ENCODE data around the gene IZUMO1. TPM values are rescaled to one million over a fixed set of nuclear protein-coding genes. Genes with fewer than 3 reads are reported as not detected.

The IZUMO1 gene
- total and polyA plus RNA-seq, 2 of the 13 experiments (the other 11 are each of a cell fraction or from before 2014, with no cell fraction given), result 0.07 to 0.22 TPM

GRCh38 chr19:48755084-48755641, 8.5 kb upstream of the IZUMO1 start, which contains the start of gene FGF21 (continued):
- TF ChIP-seq KDM1A (CRISPR knock-in tag; IDR thresholded peaks at IDR 0.05) (no peak; the same call in 1 of the 2 replicates), ZNF263 (CRISPR knock-in tag; IDR thresholded peaks at IDR 0.05) (no peak), ZNF3 (CRISPR knock-in tag; IDR thresholded peaks at IDR 0.05) (no peak), ZNF280D (CRISPR knock-in tag; IDR thresholded peaks at IDR 0.05) (no peak), ZNF746 (CRISPR knock-in tag; IDR thresholded peaks at IDR 0.05) (no peak), HMG20A (CRISPR knock-in tag; IDR thresholded peaks at IDR 0.05; ENCODE audit: borderline replicate concordance) (no peak), SKI (IDR thresholded peaks at IDR 0.05; ENCODE audit: partially characterized antibody) (no peak), NCOA2 (CRISPR knock-in tag; IDR thresholded peaks at IDR 0.05) (peak; percentile 41; the same call in 1 of the 2 replicates), CHD4 (IDR thresholded peaks at IDR 0.05; ENCODE audit: borderline replicate concordance, low read length) (no peak), REL (CRISPR knock-in tag; conservative IDR thresholded peaks at IDR 0.05) (no peak), RBM22 (optimal IDR thresholded peaks at IDR 0.05; ENCODE audit: low read length) (no peak), PHB2 (IDR thresholded peaks at IDR 0.05; ENCODE audit: partially characterized antibody) (no peak), KLF16 (CRISPR knock-in tag; IDR thresholded peaks at IDR 0.05) (peak in 1 of 2 experiments; percentile 54; a peak in 1 of 4 replicates), POLR2AphosphoS5 (IDR thresholded peaks at IDR 0.05; ENCODE audit: low read depth, low read length) (no peak), MAZ (IDR thresholded peaks at IDR 0.05; ENCODE audit: borderline replicate concordance, low read depth, low read length) (no peak), MAZ (CRISPR knock-in tag; IDR thresholded peaks at IDR 0.05; ENCODE audit: low read depth) (peak; percentile 50), ZNF616 (CRISPR knock-in tag; IDR thresholded peaks at IDR 0.05; ENCODE audit: low read depth) (no peak), ETV5 (CRISPR knock-in tag; IDR thresholded peaks at IDR 0.05; ENCODE audit: borderline replicate concordance) (no peak), CEBPG (CRISPR knock-in tag; IDR thresholded peaks at IDR 0.05) (peak; percentile 97), ZNF773 (CRISPR knock-in tag; IDR thresholded peaks at IDR 0.05; ENCODE audit: borderline replicate concordance) (no peak), GATAD2A (CRISPR knock-in tag; IDR thresholded peaks at IDR 0.05) (peak; percentile 76), CBX1 (IDR thresholded peaks at IDR 0.05; ENCODE audit: low read depth) (no peak), HES4 (CRISPR knock-in tag; IDR thresholded peaks at IDR 0.05; ENCODE audit: borderline replicate concordance) (no peak), TERF1 (CRISPR knock-in tag; IDR thresholded peaks at IDR 0.05) (no peak), ZNF501 (CRISPR knock-in tag; IDR thresholded peaks at IDR 0.05) (no peak)

Data from HepG2 (cell line).